A673 (cell line): ENCODE data around the gene INMT. TPM values are rescaled to one million over a fixed set of nuclear protein-coding genes. Genes with fewer than 3 reads are reported as not detected.

Experiments
- BruUV-seq: library from RNA; stranded (reverse); fragments of 400-500 nt; replicated peaks from 2 replicates; lab custom pipeline; 2021; lab: Mats Ljungman, UMichigan
- CTCF ChIA-PET: fragments of 300-600 bp; sonication (Branson Sonifier 250); formaldehyde crosslinking; loops from one replicate; lab custom pipeline; 2022; ENCODE audit warnings: antibody characterized with exemption; lab: Charles Lee
- POLR2A ChIA-PET: fragments of 300-600 bp; sonication (Branson Sonifier 250); formaldehyde crosslinking; loops from one replicate; lab custom pipeline; 2022; ENCODE audit warnings: antibody characterized with exemption; ENCODE audit not compliant: low non-redundant PET; lab: Charles Lee
- DNase-seq: peaks from one replicate; pipeline ENCODE4 v3.0.0-alpha.2; 2015; ENCODE audit warnings: low spot score
- H3K27ac ChIP-seq: fragments of 200-600 bp; sonication (generic); 2 replicates; pipeline ENCODE4 v1.5.1; 2016; ENCODE audit warnings: mixed run types, low read depth, mild to moderate bottlenecking, mixed read lengths, antibody characterized with exemption, low read length; ENCODE audit not compliant: poor library complexity, severe bottlenecking
- H3K27me3 ChIP-seq: fragments of 200-600 bp; sonication (generic); replicated peaks from 2 replicates; pipeline ENCODE4 v1.6.1; 2017; ENCODE audit warnings: mixed run types, low read depth, mild to moderate bottlenecking, mixed read lengths, antibody characterized with exemption, low read length; ENCODE audit not compliant: insufficient read depth, poor library complexity
- H3K36me3 ChIP-seq: fragments of 200-600 bp; sonication (generic); 2 replicates; pipeline ENCODE4 v1.6.1; 2016; ENCODE audit warnings: mixed run types, mild to moderate bottlenecking, mixed read lengths, antibody characterized with exemption, low read length; ENCODE audit not compliant: insufficient read depth, poor library complexity, severe bottlenecking
- H3K4me1 ChIP-seq: fragments of 200-600 bp; sonication (generic); 2 replicates; pipeline ENCODE4 v1.6.1; 2017; ENCODE audit warnings: mixed run types, mild to moderate bottlenecking, mixed read lengths, antibody characterized with exemption, low read length; ENCODE audit not compliant: insufficient read depth, poor library complexity, severe bottlenecking
- H3K4me3 ChIP-seq: fragments of 200-600 bp; sonication (generic); 2 replicates; pipeline ENCODE4 v1.5.1; 2016; ENCODE audit warnings: low read depth, mixed run types, mild to moderate bottlenecking, mixed read lengths, low read length; ENCODE audit not compliant: poor library complexity, severe bottlenecking
- H3K9me3 ChIP-seq: fragments of 200-600 bp; sonication (generic); 2 replicates; pipeline ENCODE4 v1.6.1; 2016; ENCODE audit warnings: mixed run types, low read depth, mild to moderate bottlenecking, mixed read lengths, antibody characterized with exemption, low read length; ENCODE audit not compliant: poor library complexity, severe bottlenecking
- CTCF ChIP-seq: fragments of 300-800, 200-600 bp; sonication (generic); conservative IDR thresholded peaks from 2 replicates; pipeline ENCODE4 v1.5.1; 2017; ENCODE audit warnings: low read depth, mild to moderate bottlenecking, antibody characterized with exemption, low read length, moderate library complexity, mixed read lengths
- EZH2 ChIP-seq: fragments of 200-600 bp; sonication (generic); IDR thresholded peaks from 2 replicates; pipeline ENCODE4 v1.6.1; 2017; ENCODE audit warnings: borderline replicate concordance, low read depth, mild to moderate bottlenecking, mixed read lengths, antibody characterized with exemption, low read length; ENCODE audit not compliant: poor library complexity, severe bottlenecking
- intact Hi-C: fragments of 100-400 bp; cut with micrococcal nuclease; formaldehyde crosslinking; loops from one replicate; pipeline ENCODE4 v1.10.0; 2022; ENCODE audit not compliant: unreplicated experiment
- total RNA-seq: library from RNA; stranded (reverse); gene quantifications from 2 replicates; pipeline ENCODE4 v1.2.3, GENCODE V29; 2021

Gene INMT
- total RNA-seq, 1 experiment from 2014 or later = 0.17 TPM

DNA sequence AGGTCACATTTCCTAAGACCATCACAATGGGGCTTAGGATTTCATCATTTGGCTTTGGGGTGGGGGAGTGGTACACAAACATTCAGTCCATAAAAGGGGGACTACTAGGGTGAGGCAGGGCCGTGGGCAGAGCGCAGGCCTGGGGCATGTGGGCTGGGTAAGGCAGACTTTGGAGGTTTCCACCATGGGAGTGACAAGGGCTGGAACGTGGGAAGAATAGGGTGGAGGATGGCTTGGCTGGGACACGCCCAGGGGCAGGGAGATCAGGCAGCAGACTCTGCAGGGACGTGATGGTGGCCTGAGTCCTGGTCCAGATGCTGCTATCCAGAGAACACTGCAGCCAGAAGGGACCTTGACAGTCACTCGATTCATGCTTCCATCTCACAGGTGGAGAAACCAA is 45.0 kb upstream of the INMT start:
- intact Hi-C loops = no loop called here
- Histone ChIP-seq H3K4me1 (no peaks in the 10 kb centered on the region), H3K9me3 (no peaks in the 10 kb centered on the region), H3K36me3 (no peaks in the 10 kb centered on the region), H3K27ac (no peak overlapping the region), H3K27me3 (no peaks in the 10 kb centered on the region), H3K4me3 (no peak overlapping the region)
- ChIA-PET POLR2A (no interaction called here), CTCF (no interaction called here)
- TF ChIP-seq CTCF = no peak
- no peak for TF ChIP-seq EZH2
- BruUV-seq = no TSS peak
- no peak for DNase-seq

- no TSS peak for BruUV-seq
- intact Hi-C loops = no loop called here
- DNase-seq = no peak
- H3K27me3 ChIP-seq = no peaks in the 10 kb centered on the region
- no peaks in the 10 kb centered on the region for H3K9me3 ChIP-seq
- H3K36me3 ChIP-seq = no peaks in the 10 kb centered on the region
- no peaks in the 10 kb centered on the region for H3K4me1 ChIP-seq
- no peak overlapping the region for H3K4me3 ChIP-seq
- ChIA-PET POLR2A (no interaction called here), CTCF (no interaction called here)
- no peak overlapping the region for H3K27ac ChIP-seq
- TF ChIP-seq EZH2 (no peak), CTCF (no peak)
Measured at GRCh38 chr7:30707391-30708357, 44.3 kb upstream of the INMT start.

GRCh38 chr7:30708412-30708811 is 43.5 kb upstream of the INMT start:
- no peaks in the 10 kb centered on the region for H3K4me1 ChIP-seq
- POLR2A ChIA-PET = no interaction called here
- no peak for TF ChIP-seq EZH2
- TF ChIP-seq CTCF = no peak
- no TSS peak for BruUV-seq
- no peak overlapping the region for H3K27ac ChIP-seq
- DNase-seq = no peak
- CTCF ChIA-PET = no interaction called here
- intact Hi-C loops = no loop called here
- H3K4me3 ChIP-seq = no peak overlapping the region
- H3K9me3 ChIP-seq = no peaks in the 10 kb centered on the region
- H3K27me3 ChIP-seq = no peaks in the 10 kb centered on the region
- H3K36me3 ChIP-seq = no peaks in the 10 kb centered on the region
